K562 (cell line): Measurements from ENCODE around the gene ACP6. TPM values are rescaled to one million over a fixed set of nuclear protein-coding genes. Genes with fewer than 3 reads are reported as not detected.

Experiments used
- ATAC-seq: fragments of 200-7000 bp; cut with Tn5 transposase; 3 replicates; pipeline ENCODE4 v1.9.1; 2020; ENCODE audit warnings: moderate library complexity
- BruUV-seq: library from RNA; stranded (reverse); fragments of 400-500 nt; replicated peaks from 2 replicates; lab custom pipeline; 2021; lab: Mats Ljungman, UMichigan
- CTCF ChIA-PET: fragments of 300-600 bp; formaldehyde crosslinking; extraction: SDS; loops from one replicate; lab custom pipeline; 2021; ENCODE audit warnings: low intra/inter-chr PET ratio; lab: Yijun Ruan, JAX
- POLR2A ChIA-PET: fragments of 300-600, 350-650 bp; sonication (Branson Sonifier 250); formaldehyde crosslinking; extraction: SDS; loops from one replicate; lab custom pipeline; 2021; ENCODE audit warnings: antibody characterized with exemption, inconsistent platforms; lab: Yijun Ruan, JAX
- DNase-seq, 4 experiments: peaks; one replicate each; pipeline versions ENCODE4 v3.0.0 to v3.0.0-alpha.2; 2011 to 2018; ENCODE audit warnings: low spot score in 3 of 4, mixed read lengths in 3 of 4; ENCODE audit errors: extremely low read depth in 1 of 4
- FAIRE-seq: peaks from 2 replicates; lab custom pipeline; 2011; peaks lifted over from hg19 to GRCh38; lab: Jason Lieb, UNC
- H2AFZ ChIP-seq: 2 replicates; pipeline ENCODE4 v1.6.0; 2011; ENCODE audit warnings: low read depth, low read length, control low read depth, inconsistent platforms
- H3K27ac ChIP-seq: fragments of 200-600 bp; 3 replicates; pipeline ENCODE4 v1.8.0; 2011; ENCODE audit warnings: low read depth, mild to moderate bottlenecking, control low read depth, inconsistent platforms, low read length, moderate library complexity, mixed read lengths; ENCODE audit errors: extremely low read depth
- H3K27me3 ChIP-seq, 2 experiments: fragments of 300-600 bp in 1 of 2; 2 replicates in 1 of 2; 3 replicates in 1 of 2; pipeline versions ENCODE4 v1.6.0 to v1.8.0; 2011; ENCODE audit warnings: inconsistent platforms in 2 of 2, low read length in 2 of 2, mild to moderate bottlenecking in 1 of 2, mixed read lengths in 1 of 2, moderate library complexity in 1 of 2; ENCODE audit not compliant: control insufficient read depth in 2 of 2, insufficient read depth in 2 of 2
- H3K36me3 ChIP-seq: fragments of 300-600 bp; 3 replicates; pipeline ENCODE4 v1.8.0; 2011; ENCODE audit warnings: mild to moderate bottlenecking, low read length, inconsistent platforms; ENCODE audit not compliant: control insufficient read depth, insufficient read depth
- H3K4me1 ChIP-seq, 2 experiments: fragments of 200-600 bp in 1 of 2; replicated peaks in 1 of 2; 2 replicates in 1 of 2; 3 replicates in 1 of 2; pipeline versions ENCODE4 v1.5.1 to v1.8.0; 2011; ENCODE audit warnings: inconsistent platforms in 2 of 2, low read length in 2 of 2, mild to moderate bottlenecking in 1 of 2, mixed read lengths in 1 of 2, moderate library complexity in 1 of 2; ENCODE audit not compliant: control insufficient read depth in 2 of 2, insufficient read depth in 2 of 2
- H3K4me2 ChIP-seq: 2 replicates; pipeline ENCODE4 v1.6.1; 2011; ENCODE audit warnings: low read length, control low read depth, inconsistent platforms, mixed read lengths; ENCODE audit not compliant: insufficient read depth
- H3K4me3 ChIP-seq: fragments of 200-600 bp; sonication (generic), shearing (Covaris generic); 2 replicates; pipeline ENCODE4 v1.5.1; 2016; ENCODE audit warnings: control low read depth, inconsistent platforms
- H3K79me2 ChIP-seq: fragments of 200-600 bp; 3 replicates; pipeline ENCODE4 v1.8.0; 2011; ENCODE audit warnings: low read length, inconsistent platforms; ENCODE audit not compliant: control insufficient read depth, insufficient read depth
- H3K9ac ChIP-seq, 2 experiments: 2 replicates each; pipeline versions ENCODE4 v1.6.0 to v1.6.1; 2011; ENCODE audit warnings: low read depth in 2 of 2, low read length in 2 of 2, control low read depth in 1 of 2, inconsistent platforms in 1 of 2, mild to moderate bottlenecking in 1 of 2, mixed read lengths in 1 of 2; ENCODE audit not compliant: insufficient read depth in 1 of 2
- H3K9me1 ChIP-seq: one replicate; pipeline ENCODE4 v1.6.0; 2011; ENCODE audit warnings: inconsistent platforms, mild to moderate bottlenecking, low read length, moderate library complexity; ENCODE audit not compliant: control insufficient read depth, insufficient read depth
- H3K9me3 ChIP-seq: replicated peaks from 2 replicates; pipeline ENCODE4 v1.5.1; 2011; ENCODE audit warnings: low read depth, low read length, inconsistent platforms; ENCODE audit not compliant: control insufficient read depth, insufficient read depth
- H4K20me1 ChIP-seq: replicated peaks from 2 replicates; pipeline ENCODE4 v1.6.1; 2011; ENCODE audit warnings: low read length, inconsistent platforms, mixed read lengths; ENCODE audit not compliant: control insufficient read depth, insufficient read depth
- NFATC3 ChIP-seq: fragments of 450-650 bp; IDR thresholded peaks from 2 replicates; pipeline ENCODE4 v1.6.1; 2017; ENCODE audit warnings: mild to moderate bottlenecking
- ZNF75A ChIP-seq: fragments of 450-650 bp; formaldehyde crosslinking; IDR thresholded peaks from 2 replicates; pipeline ENCODE4 v1.4.0; 2020; ENCODE audit warnings: mild to moderate bottlenecking
- WGBS: fragments of 100-300 bp; shearing (Covaris generic); methylation state at CpG from one replicate; pipeline ENCODE4 v1.1.6; 2016; ENCODE audit warnings: low coverage, mixed read lengths; ENCODE audit not compliant: insufficient coverage; ENCODE audit errors: missing lambda C conversion rate; 5-methylcytosine and 5-hydroxymethylcytosine counted together
- in situ Hi-C: fragments of 300-500 bp; cut with MboI; formaldehyde crosslinking; loops from 4 replicates; pipeline ENCODE4 v1.15.0; 2018; ENCODE audit warnings: inconsistent platforms, mixed read lengths
- intact Hi-C: fragments of 100-400 bp; cut with micrococcal nuclease; formaldehyde crosslinking; loops from 2 replicates; pipeline ENCODE4 v1.14.2; 2022
- polyA plus RNA-seq, 8 experiments: library from polyadenylated mRNA; depleted of rRNA in 4 of 8; stranded (reverse) in 5 of 8; unstranded in 3 of 8; fragments of >200 nt; fragmentation: Nextera tagmentation in 2 of 8; fragmentation: Illumina TruSeq in 1 of 8; extraction: Ambion mirVana in 2 of 8; extraction: Trizol in 1 of 8; gene quantifications; 2 replicates each; pipeline versions ENCODE4 v1.2.1 to v1.2.3, GENCODE V29; 2011 to 2014; ENCODE audit warnings: inconsistent platforms in 1 of 8, missing spikeins in 1 of 8
- total RNA-seq, 7 experiments: library from RNA; depleted of rRNA in 6 of 7; stranded (reverse); fragments of >200 nt in 6 of 7; fragmentation: Illumina TruSeq in 2 of 7; extraction: Trizol in 2 of 7; gene quantifications; 2 replicates each; pipeline versions ENCODE4 v1.2.1 to v1.2.3, GENCODE V29; 2011 to 2021; ENCODE audit warnings: low replicate concordance in 1 of 7
- TF ChIP-seq, protein P1 (sequence below): fragments of 200-800 bp; sonication (Bioruptor generic); IDR thresholded peaks from 2 replicates; pipeline ENCODE4 v1.6.1; 2017; ENCODE audit warnings: missing genetic modification characterization, missing compliant biosample characterization

ACP6 gene
- total and polyA plus RNA-seq, 9 of the 15 experiments (the other 6 are each of a cell fraction or from before 2014, with no cell fraction given), result 0.05 to 1.4 (median 0.49) TPM

GRCh38 chr1:147625362-147625995 lies 44.8 kb downstream of the ACP6 start:
- no peaks in the 10 kb centered on the region for H3K9me1 ChIP-seq
- no peaks in the 10 kb centered on the region for H4K20me1 ChIP-seq
- no peak overlapping the region for H3K27ac ChIP-seq
- in situ Hi-C loops (no loop called here), intact Hi-C loops (loop anchor here (5.0 kb wide), 1 partner anchor 353 kb away; no protein-coding TSS in a partner anchor)
- H3K27me3 ChIP-seq, result peaks cover 0 to 7% of the 10 kb centered on the region in 2 experiments; a peak in 1 of 5 replicates
- ATAC-seq (no peak), DNase-seq (no peak), FAIRE-seq (no peak)
- H3K36me3 ChIP-seq, result no peaks in the 10 kb centered on the region
- no TSS peak for BruUV-seq
- ChIA-PET CTCF (no interaction called here), POLR2A (interaction anchor here (0.6 to 1.1 kb wide), 2 partner anchors 17 to 268 kb away, joined by 3 read pairs; no protein-coding TSS in a partner anchor)
- TF ChIP-seq, protein P1, sequence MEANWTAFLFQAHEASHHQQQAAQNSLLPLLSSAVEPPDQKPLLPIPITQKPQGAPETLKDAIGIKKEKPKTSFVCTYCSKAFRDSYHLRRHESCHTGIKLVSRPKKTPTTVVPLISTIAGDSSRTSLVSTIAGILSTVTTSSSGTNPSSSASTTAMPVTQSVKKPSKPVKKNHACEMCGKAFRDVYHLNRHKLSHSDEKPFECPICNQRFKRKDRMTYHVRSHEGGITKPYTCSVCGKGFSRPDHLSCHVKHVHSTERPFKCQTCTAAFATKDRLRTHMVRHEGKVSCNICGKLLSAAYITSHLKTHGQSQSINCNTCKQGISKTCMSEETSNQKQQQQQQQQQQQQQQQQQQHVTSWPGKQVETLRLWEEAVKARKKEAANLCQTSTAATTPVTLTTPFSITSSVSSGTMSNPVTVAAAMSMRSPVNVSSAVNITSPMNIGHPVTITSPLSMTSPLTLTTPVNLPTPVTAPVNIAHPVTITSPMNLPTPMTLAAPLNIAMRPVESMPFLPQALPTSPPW, result 0 out of 2 replicates have a peak, but pooled peaks have one; percentile 29
- no peak for TF ChIP-seq NFATC3
- 3% methylated on average over 7 of the region's 7 CpGs for WGBS
- no peak overlapping the region for H3K4me2 ChIP-seq
- H3K4me1 ChIP-seq, result no peaks in the 10 kb centered on the region; a peak in 1 of 5 replicates
- H3K9me3 ChIP-seq, result no peaks in the 10 kb centered on the region
- no peaks in the 10 kb centered on the region for H3K79me2 ChIP-seq
- no peak overlapping the region for H3K9ac ChIP-seq
- no peak overlapping the region for H3K4me3 ChIP-seq
- H2AFZ ChIP-seq, result no peak overlapping the region

DNA sequence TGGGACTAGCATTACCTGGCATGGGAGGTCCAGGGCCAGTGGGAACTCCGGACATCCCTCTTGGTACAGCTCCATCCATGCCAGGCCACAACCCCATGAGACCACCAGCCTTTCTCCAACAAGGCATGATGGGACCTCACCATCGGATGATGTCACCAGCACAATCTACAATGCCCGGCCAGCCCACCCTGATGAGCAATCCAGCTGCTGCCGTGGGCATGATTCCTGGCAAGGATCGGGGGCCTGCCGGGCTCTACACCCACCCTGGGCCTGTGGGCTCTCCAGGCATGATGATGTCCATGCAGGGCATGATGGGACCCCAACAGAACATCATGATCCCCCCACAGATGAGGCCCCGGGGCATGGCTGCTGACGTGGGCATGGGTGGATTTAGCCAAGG lies 45.8 kb downstream of the ACP6 start:
- ChIA-PET CTCF (no interaction called here), POLR2A (interaction anchor here (0.7 to 1.1 kb wide), 2 partner anchors 16 to 289 kb away, joined by 3 read pairs; no protein-coding TSS in a partner anchor)
- ATAC-seq (no peak), FAIRE-seq (no peak), DNase-seq (no peak)
- Histone ChIP-seq H3K36me3 (no peaks in the 10 kb centered on the region; the same call in 2 of the 3 replicates), H2AFZ (no peak overlapping the region), H3K9ac (no peak overlapping the region), H3K79me2 (no peaks in the 10 kb centered on the region), H3K9me3 (no peaks in the 10 kb centered on the region), H3K9me1 (no peaks in the 10 kb centered on the region), H3K27me3 (no peaks in the 10 kb centered on the region), H3K4me3 (no peak overlapping the region), H3K4me1 (no peaks in the 10 kb centered on the region; a peak in 1 of 5 replicates), H4K20me1 (no peaks in the 10 kb centered on the region), H3K4me2 (no peak overlapping the region), H3K27ac (no peak overlapping the region)
- TF ChIP-seq ZNF75A (CRISPR knock-in tag), result no peak
- in situ Hi-C loops, result no loop called here
- intact Hi-C loops, result no loop called here
- no TSS peak for BruUV-seq
- 57% methylated on average over 8 of the region's 8 CpGs for WGBS
